HepG2 (cell line): Measurements from ENCODE around the gene POLD3.

Experiments
- EZH2 ChIP-seq: conservative IDR thresholded peaks from 2 replicates; pipeline ENCODE4 v1.6.1; 2012; ENCODE audit warnings: mild to moderate bottlenecking, low read depth, low read length, moderate library complexity
- HBP1 ChIP-seq: IDR thresholded peaks from 2 replicates; pipeline ENCODE4 v1.6.1; 2016; ENCODE audit warnings: low read depth, control low read depth
- HINFP ChIP-seq: sonication (generic); formaldehyde crosslinking; IDR thresholded peaks from 2 replicates; pipeline ENCODE4 v1.4.0; 2020; ENCODE audit warnings: low read depth, mild to moderate bottlenecking, missing genetic modification reagents
- JUN ChIP-seq: sonication (generic); formaldehyde crosslinking; IDR thresholded peaks from 2 replicates; pipeline ENCODE4 v1.4.0; 2020; ENCODE audit warnings: mild to moderate bottlenecking, missing genetic modification reagents
- KAT7 ChIP-seq: IDR thresholded peaks from 2 replicates; pipeline ENCODE4 v1.6.1; 2018; ENCODE audit warnings: borderline replicate concordance, missing compliant biosample characterization
- MAFF ChIP-seq: IDR thresholded peaks from 2 replicates; pipeline ENCODE4 v1.6.1; 2011; ENCODE audit warnings: low read depth, low read length, improper control_type of control experiment
- NBN ChIP-seq: fragments of 450-650 bp; conservative IDR thresholded peaks from 2 replicates; pipeline ENCODE4 v1.6.1; 2017
- PTBP1 ChIP-seq: fragments of 200-400 bp; formaldehyde crosslinking; IDR thresholded peaks from 2 replicates; pipeline ENCODE4 v1.6.1; 2018; ENCODE audit warnings: low read length, low read depth; ENCODE audit not compliant: poor library complexity, severe bottlenecking
- SIN3A ChIP-seq: IDR thresholded peaks from 2 replicates; pipeline ENCODE4 v1.6.1; 2011; ENCODE audit warnings: low read depth, mild to moderate bottlenecking, control low read depth, low read length, borderline replicate concordance
- TAF1 ChIP-seq: sonication (generic); formaldehyde crosslinking; IDR thresholded peaks from 2 replicates; pipeline ENCODE4 v1.4.0; 2020; ENCODE audit warnings: missing genetic modification reagents
- UBTF ChIP-seq: sonication (generic); formaldehyde crosslinking; IDR thresholded peaks from 2 replicates; pipeline ENCODE4 v1.4.0; 2020; ENCODE audit warnings: mild to moderate bottlenecking, missing genetic modification reagents
- ZNF720 ChIP-seq: sonication (generic); formaldehyde crosslinking; IDR thresholded peaks from 2 replicates; pipeline ENCODE4 v1.4.0; 2020; ENCODE audit warnings: missing genetic modification reagents
- TF ChIP-seq, protein P1 (sequence below): IDR thresholded peaks from 2 replicates; pipeline ENCODE4 v1.6.1; 2012; ENCODE audit warnings: inconsistent platforms

- TF ChIP-seq, protein P1, sequence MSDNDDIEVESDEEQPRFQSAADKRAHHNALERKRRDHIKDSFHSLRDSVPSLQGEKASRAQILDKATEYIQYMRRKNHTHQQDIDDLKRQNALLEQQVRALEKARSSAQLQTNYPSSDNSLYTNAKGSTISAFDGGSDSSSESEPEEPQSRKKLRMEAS, result no peak
- no peak for TF ChIP-seq KAT7 (CRISPR knock-in tag)
- TF ChIP-seq HINFP (CRISPR knock-in tag), result no peak
- TF ChIP-seq JUN (CRISPR knock-in tag), result no peak
- no peak for TF ChIP-seq UBTF
- no peak for TF ChIP-seq SIN3A
- no peak for TF ChIP-seq MAFF
- TF ChIP-seq HBP1 (CRISPR knock-in tag), result no peak
- no peak for TF ChIP-seq ZNF720 (CRISPR knock-in tag)
- TF ChIP-seq NBN, result no peak
- no peak for TF ChIP-seq EZH2
- no peak for TF ChIP-seq TAF1 (CRISPR knock-in tag)
- TF ChIP-seq PTBP1, result no peak
These were observed 10.3 kb upstream of the POLD3 start for GRCh38 chr11:74581954-74582547.
